K562 (cell line): ENCODE measurements around the gene TXK.

Source experiments
- CEBPB ChIP-seq: fragments of 450-650 bp; IDR thresholded peaks from 2 replicates; pipeline ENCODE4 v1.6.1; 2016; ENCODE audit warnings: missing genetic modification characterization, missing compliant biosample characterization
- CTCF ChIP-seq, 3 experiments: IDR thresholded peaks in 2 of 3; conservative IDR thresholded peaks in 1 of 3; 2 replicates each; pipeline ENCODE4 v1.5.1; 2011 to 2012; ENCODE audit warnings: low read length in 3 of 3, mild to moderate bottlenecking in 3 of 3, control low read depth in 2 of 3, improper control_type of control experiment in 1 of 3, inconsistent platforms in 1 of 3, low read depth in 1 of 3, mixed read lengths in 1 of 3, moderate library complexity in 1 of 3; ENCODE audit not compliant: insufficient read depth in 2 of 3
- MXI1 ChIP-seq: IDR thresholded peaks from 2 replicates; pipeline ENCODE4 v1.6.1; 2011; ENCODE audit warnings: low read depth, mild to moderate bottlenecking, improper control_type of control experiment, low read length
- MYBL2 ChIP-seq, 2 experiments: fragments of 450-650 bp in 1 of 2; sonication (generic) in 1 of 2; formaldehyde crosslinking in 1 of 2; IDR thresholded peaks; 2 replicates each; pipeline versions ENCODE4 v1.6.1 to v1.8.1; 2017 to 2022; ENCODE audit warnings: borderline replicate concordance in 1 of 2, inconsistent platforms in 1 of 2, low read depth in 1 of 2, mild to moderate bottlenecking in 1 of 2, missing genetic modification reagents in 1 of 2, moderate library complexity in 1 of 2
- TOE1 ChIP-seq, 2 experiments: fragments of 450-650 bp in 1 of 2; sonication (generic) in 1 of 2; formaldehyde crosslinking in 1 of 2; IDR thresholded peaks; 2 replicates each; pipeline versions ENCODE4 v1.7.1 to v1.8.0; 2016 to 2022; ENCODE audit warnings: borderline replicate concordance in 2 of 2, mild to moderate bottlenecking in 2 of 2, antibody characterized with exemption in 1 of 2, inconsistent platforms in 1 of 2, low read depth in 1 of 2, missing genetic modification reagents in 1 of 2, moderate library complexity in 1 of 2

GRCh38 chr4:48033412-48033811 lies 100.6 kb downstream of the TXK start:
- no peak for TF ChIP-seq CTCF (IDR thresholded peaks at IDR 0.05 in 2 of 3, conservative IDR thresholded peaks at IDR 0.05 in 1 of 3; ENCODE audit: insufficient read depth in 2 of 3, low read depth in 1 of 3, low read length in 3 of 3)
- no peak for TF ChIP-seq MXI1
- TF ChIP-seq MYBL2 (IDR thresholded peaks at IDR 0.05; ENCODE audit: low read depth), result no peak
- no peak for TF ChIP-seq MYBL2 (CRISPR knock-in tag; IDR thresholded peaks at IDR 0.05; ENCODE audit: borderline replicate concordance)
- TF ChIP-seq TOE1 (IDR thresholded peaks at IDR 0.05; ENCODE audit: borderline replicate concordance), result no peak
- TF ChIP-seq TOE1 (CRISPR knock-in tag; IDR thresholded peaks at IDR 0.05; ENCODE audit: borderline replicate concordance, low read depth), result no peak
- no peak for TF ChIP-seq CEBPB
